Measurements from ENCODE around the gene IGLL1.
"Not testable (repeated sequence)": the region's sequence is repeated elsewhere in the genome, so short reads cannot be mapped to it uniquely, and the experiment has no call there.

The IGLL1 gene

GRCh38 chr22:23591201-23591791 is 11.2 kb upstream of the IGLL1 start:
- no peak for DNase-seq

- DNase-seq = no peak
Observed at GRCh38 chr22:23583836-23584235, 3.7 kb upstream of the IGLL1 start.

GRCh38 chr22:23583153-23583552 is 3.1 kb upstream of the IGLL1 start:
- DNase-seq = no peak

- no peak for DNase-seq
Observed at GRCh38 chr22:23581260-23581650, 1.2 kb upstream of the IGLL1 start.

GRCh38 chr22:23580576-23581259 is 628 bp upstream of the IGLL1 start:
- no peak for DNase-seq

- DNase-seq = no peak
Observed at GRCh38 chr22:23579280-23579679, 810 bp downstream of the IGLL1 start.

GRCh38 chr22:23578306-23578705 is 1.8 kb downstream of the IGLL1 start:
- DNase-seq = no peak

- no peak for DNase-seq
Observed at GRCh38 chr22:23576681-23577080, 3.4 kb downstream of the IGLL1 start.

- DNase-seq = no peak
Observed at GRCh38 chr22:23575601-23576000, 4.5 kb downstream of the IGLL1 start.

- no peak for DNase-seq
Observed at GRCh38 chr22:23574877-23575276, 5.2 kb downstream of the IGLL1 start.

- no peak for DNase-seq
Observed at GRCh38 chr22:23574371-23574811, 5.7 kb downstream of the IGLL1 start.

GRCh38 chr22:23573701-23574235 is 6.3 kb downstream of the IGLL1 start:
- DNase-seq = not testable (repeated sequence)

- not testable (repeated sequence) for DNase-seq
Observed at GRCh38 chr22:23573106-23573505, 7.0 kb downstream of the IGLL1 start.

- DNase-seq = no peak
Observed at GRCh38 chr22:23571486-23571885, 8.6 kb downstream of the IGLL1 start.

- no peak for DNase-seq
Observed at GRCh38 chr22:23570681-23571080, 9.4 kb downstream of the IGLL1 start.

GRCh38 chr22:23569716-23570115 is 10.4 kb downstream of the IGLL1 start:
- DNase-seq = no peak

- no peak for DNase-seq
Observed at GRCh38 chr22:23569291-23569690, 10.8 kb downstream of the IGLL1 start.

- no peak for DNase-seq
Observed at GRCh38 chr22:23566705-23567475, 13.2 kb downstream of the IGLL1 start.

GRCh38 chr22:23565915-23566704 is 14.0 kb downstream of the IGLL1 start:
- no peak for DNase-seq

- DNase-seq = no peak
Observed at GRCh38 chr22:23565305-23565914, 14.7 kb downstream of the IGLL1 start.

- DNase-seq = no peak
Observed at GRCh38 chr22:23564276-23564675, 15.8 kb downstream of the IGLL1 start.

- no peak for DNase-seq
Observed at GRCh38 chr22:23563111-23563510, 17.0 kb downstream of the IGLL1 start.

- no peak for DNase-seq
Observed at GRCh38 chr22:23562186-23562585, 17.9 kb downstream of the IGLL1 start.
